IMR-90 (cell line): Measurements from ENCODE around the gene MAPKAPK2. TPM values are rescaled to one million over a fixed set of nuclear protein-coding genes. Genes with fewer than 3 reads are reported as not detected.

Experiments used
- ATAC-seq: fragments of 200-7000 bp; cut with Tn5 transposase; 2 replicates; pipeline ENCODE4 v1.9.1; 2020; ENCODE audit warnings: low read depth, mild to moderate bottlenecking, moderate library complexity
- BruUV-seq: library from RNA; stranded (reverse); fragments of 400-500 nt; replicated peaks from 2 replicates; lab custom pipeline; 2021; lab: Mats Ljungman, UMichigan
- CTCF ChIA-PET: fragments of 300-600 bp; formaldehyde crosslinking; extraction: SDS; loops from one replicate; lab custom pipeline; 2021; ENCODE audit warnings: antibody characterized with exemption; lab: Yijun Ruan, JAX
- POLR2A ChIA-PET: fragments of 300-600 bp; sonication (Branson Sonifier 250); formaldehyde crosslinking; loops from one replicate; lab custom pipeline; 2022; ENCODE audit warnings: antibody characterized with exemption; ENCODE audit not compliant: unreplicated experiment; lab: Charles Lee
- DNase-seq: peaks from one replicate; pipeline ENCODE4 v3.0.0; 2013
- H2AFZ ChIP-seq: replicated peaks from 2 replicates; pipeline ENCODE3; 2013; ENCODE audit warnings: low read length, mild to moderate bottlenecking; ENCODE audit not compliant: poor library complexity
- H2AK5ac ChIP-seq: 2 replicates; pipeline ENCODE4 v1.6.1; 2013; ENCODE audit warnings: low read depth, low read length, inconsistent platforms
- H2AK9ac ChIP-seq: replicated peaks from 2 replicates; pipeline ENCODE3; 2013; ENCODE audit warnings: mild to moderate bottlenecking, low read depth, low read length, moderate library complexity; ENCODE audit not compliant: poor library complexity
- H2BK120ac ChIP-seq: 2 replicates; pipeline ENCODE4 v1.6.1; 2013; ENCODE audit warnings: low read depth, low read length, inconsistent platforms
- H2BK15ac ChIP-seq: 3 replicates; pipeline ENCODE4 v1.6.1; 2013; ENCODE audit warnings: low read depth, low read length, inconsistent platforms
- H2BK20ac ChIP-seq: 2 replicates; pipeline ENCODE4 v1.6.1; 2013; ENCODE audit warnings: low read depth, mild to moderate bottlenecking, inconsistent platforms, low read length, moderate library complexity
- H2BK5ac ChIP-seq: 2 replicates; pipeline ENCODE4 v1.6.1; 2013; ENCODE audit warnings: mild to moderate bottlenecking, low read depth, low read length, inconsistent platforms; ENCODE audit not compliant: poor library complexity, severe bottlenecking
- H3K14ac ChIP-seq: replicated peaks from 2 replicates; pipeline ENCODE4 v1.6.1; 2013; ENCODE audit warnings: low read depth, low read length, inconsistent platforms
- H3K18ac ChIP-seq: 2 replicates; pipeline ENCODE4 v1.6.1; 2013; ENCODE audit warnings: low read depth, low read length, control low read depth
- H3K23ac ChIP-seq: 2 replicates; pipeline ENCODE4 v1.6.1; 2013; ENCODE audit warnings: low read depth, low read length, inconsistent platforms
- H3K27ac ChIP-seq: 2 replicates; pipeline ENCODE4 v1.5.1; 2013; ENCODE audit warnings: mild to moderate bottlenecking, control low read depth, low read length; ENCODE audit not compliant: insufficient read depth
- H3K27me3 ChIP-seq: 2 replicates; pipeline ENCODE4 v1.6.1; 2013; ENCODE audit warnings: low read length; ENCODE audit not compliant: control insufficient read depth, insufficient read depth
- H3K36me3 ChIP-seq: 2 replicates; pipeline ENCODE4 v1.6.1; 2013; ENCODE audit warnings: low read length, mixed read lengths; ENCODE audit not compliant: control insufficient read depth, insufficient read depth
- H3K4ac ChIP-seq: 2 replicates; pipeline ENCODE4 v1.6.1; 2013; ENCODE audit warnings: low read depth, low read length, inconsistent platforms
- H3K4me1 ChIP-seq: 2 replicates; pipeline ENCODE4 v1.6.1; 2013; ENCODE audit warnings: low read length, mixed read lengths; ENCODE audit not compliant: control insufficient read depth, insufficient read depth
- H3K4me2 ChIP-seq: 2 replicates; pipeline ENCODE4 v1.6.1; 2013; ENCODE audit warnings: low read depth, mild to moderate bottlenecking, control low read depth, low read length, moderate library complexity
- H3K4me3 ChIP-seq: 2 replicates; pipeline ENCODE4 v1.5.1; 2013; ENCODE audit warnings: low read depth, mild to moderate bottlenecking, control low read depth, low read length, moderate library complexity; ENCODE audit not compliant: insufficient read depth
- H3K56ac ChIP-seq: 2 replicates; pipeline ENCODE4 v1.6.1; 2013; ENCODE audit warnings: low read length, inconsistent platforms; ENCODE audit not compliant: insufficient read depth; ENCODE audit errors: extremely low read depth
- H3K79me1 ChIP-seq, 2 experiments: 2 replicates each; pipeline ENCODE4 v1.6.1; 2013; ENCODE audit warnings: low read length in 2 of 2, inconsistent platforms in 1 of 2, low read depth in 1 of 2
- H3K9ac ChIP-seq: 2 replicates; pipeline ENCODE4 v1.6.1; 2013; ENCODE audit warnings: low read depth, low read length, control low read depth
- H3K9me1 ChIP-seq: 2 replicates; pipeline ENCODE4 v1.6.1; 2013; ENCODE audit warnings: low read length, inconsistent platforms; ENCODE audit not compliant: insufficient read depth
- H3K9me3 ChIP-seq: 2 replicates; pipeline ENCODE4 v1.6.1; 2013; ENCODE audit warnings: low read length; ENCODE audit not compliant: control insufficient read depth, insufficient read depth
- H4K20me1 ChIP-seq: 2 replicates; pipeline ENCODE4 v1.6.1; 2013; ENCODE audit warnings: low read length, inconsistent platforms; ENCODE audit not compliant: insufficient read depth
- H4K5ac ChIP-seq: 2 replicates; pipeline ENCODE4 v1.6.1; 2013; ENCODE audit warnings: mild to moderate bottlenecking, low read depth, low read length, control low read depth
- H4K8ac ChIP-seq, 2 experiments: 2 replicates each; pipeline ENCODE4 v1.6.1; 2013; ENCODE audit warnings: low read depth in 2 of 2, low read length in 2 of 2, control low read depth in 1 of 2, inconsistent platforms in 1 of 2
- H4K91ac ChIP-seq: 2 replicates; pipeline ENCODE4 v1.6.1; 2013; ENCODE audit warnings: low read depth, low read length, inconsistent platforms; ENCODE audit not compliant: insufficient read depth
- BHLHE40 ChIP-seq: fragments of 150-350 bp; IDR thresholded peaks from 2 replicates; pipeline ENCODE4 v1.6.1; 2016; ENCODE audit warnings: mild to moderate bottlenecking, low read depth, low read length
- CEBPB ChIP-seq: IDR thresholded peaks from 2 replicates; pipeline ENCODE4 v1.6.1; 2012; ENCODE audit warnings: low read depth, low read length, improper control_type of control experiment
- CHD1 ChIP-seq: IDR thresholded peaks from 2 replicates; pipeline ENCODE4 v1.6.1; 2012; ENCODE audit warnings: low read depth, low read length, improper control_type of control experiment
- ELK1 ChIP-seq: fragments of 150-350 bp; IDR thresholded peaks from 2 replicates; pipeline ENCODE4 v1.6.1; 2016; ENCODE audit warnings: low read depth, mild to moderate bottlenecking, low read length, moderate library complexity, borderline replicate concordance
- FOS ChIP-seq: fragments of 150-350 bp; IDR thresholded peaks from 2 replicates; pipeline ENCODE4 v1.6.1; 2016; ENCODE audit warnings: low read depth, low read length
- MAFK ChIP-seq: IDR thresholded peaks from 2 replicates; pipeline ENCODE4 v1.6.1; 2012; ENCODE audit warnings: low read depth, low read length, improper control_type of control experiment
- MAZ ChIP-seq: IDR thresholded peaks from 2 replicates; pipeline ENCODE4 v1.6.1; 2012; ENCODE audit warnings: low read depth, mild to moderate bottlenecking, low read length, improper control_type of control experiment, moderate library complexity, borderline replicate concordance
- MXI1 ChIP-seq: IDR thresholded peaks from 2 replicates; pipeline ENCODE4 v1.6.1; 2012; ENCODE audit warnings: low read depth, mild to moderate bottlenecking, low read length, moderate library complexity, borderline replicate concordance
- NFE2L2 ChIP-seq: fragments of 150-350 bp; IDR thresholded peaks from 2 replicates; pipeline ENCODE4 v1.6.1; 2016; ENCODE audit warnings: low read depth, mild to moderate bottlenecking, low read length
- POLR2A ChIP-seq: IDR thresholded peaks from 2 replicates; pipeline ENCODE4 v1.6.1; 2012; ENCODE audit warnings: mild to moderate bottlenecking, low read depth, low read length
- RAD21 ChIP-seq: IDR thresholded peaks from 2 replicates; pipeline ENCODE4 v1.6.1; 2012; ENCODE audit warnings: low read length, improper control_type of control experiment
- RCOR1 ChIP-seq: IDR thresholded peaks from 2 replicates; pipeline ENCODE4 v1.6.1; 2012; ENCODE audit warnings: mild to moderate bottlenecking, low read length, improper control_type of control experiment; ENCODE audit not compliant: insufficient replicate concordance
- RFX5 ChIP-seq: IDR thresholded peaks from 2 replicates; pipeline ENCODE4 v1.8.0; 2012; ENCODE audit warnings: low read depth, mild to moderate bottlenecking, low read length, moderate library complexity
- SMC3 ChIP-seq: fragments of 150-350 bp; IDR thresholded peaks from 2 replicates; pipeline ENCODE4 v1.6.1; 2016; ENCODE audit warnings: low read depth, mild to moderate bottlenecking, antibody characterized with exemption, low read length, moderate library complexity
- USF2 ChIP-seq: fragments of 150-350 bp; IDR thresholded peaks from 2 replicates; pipeline ENCODE4 v1.6.1; 2017; ENCODE audit warnings: mild to moderate bottlenecking, antibody characterized with exemption, low read length, low read depth
- WGBS, 2 experiments: methylation state at CpG; one replicate each; pipeline versions ENCODE4 v1.1.5 to v1.1.7; 2013; ENCODE audit warnings: missing lambda C conversion rate in 2 of 2; ENCODE audit not compliant: insufficient read length in 1 of 2; ENCODE audit errors: extremely low coverage in 2 of 2; 5-methylcytosine and 5-hydroxymethylcytosine counted together
- dilution Hi-C: fragments of 300-500 bp; cut with HindIII; formaldehyde crosslinking; loops from one replicate; pipeline ENCODE4 v1.14.3; 2018; ENCODE audit warnings: low sequenced_read_pairs; ENCODE audit not compliant: unreplicated experiment
- in situ Hi-C: fragments of 300-500 bp; cut with MboI; formaldehyde crosslinking; loops from 3 replicates; pipeline ENCODE4 v1.14.3; 2019; ENCODE audit warnings: low sequenced_read_pairs, inconsistent platforms, mixed read lengths
- intact Hi-C: fragments of 100-400 bp; cut with micrococcal nuclease; formaldehyde crosslinking; loops from 2 replicates; pipeline ENCODE4 v1.10.0; 2022
- polyA plus RNA-seq, 3 experiments: library from polyadenylated mRNA; depleted of rRNA; stranded (reverse); fragments of >200 nt; gene quantifications; 2 replicates each; pipeline ENCODE4 v1.2.3, GENCODE V29; 2012; ENCODE audit warnings: low replicate concordance in 1 of 3
- total RNA-seq: library from RNA; depleted of rRNA; stranded (reverse); fragments of >200 nt; gene quantifications from 2 replicates; pipeline ENCODE4 v1.2.3, GENCODE V29; 2012
- TF ChIP-seq, protein P1 (sequence below): conservative IDR thresholded peaks from 2 replicates; pipeline ENCODE4 v1.5.1; 2012; ENCODE audit warnings: mild to moderate bottlenecking, low read depth, low read length, improper control_type of control experiment

Gene MAPKAPK2
- total and polyA plus RNA-seq, 2 of the 4 experiments (the other 2 are of a cell fraction): 56.5 to 66.4 TPM

DNA sequence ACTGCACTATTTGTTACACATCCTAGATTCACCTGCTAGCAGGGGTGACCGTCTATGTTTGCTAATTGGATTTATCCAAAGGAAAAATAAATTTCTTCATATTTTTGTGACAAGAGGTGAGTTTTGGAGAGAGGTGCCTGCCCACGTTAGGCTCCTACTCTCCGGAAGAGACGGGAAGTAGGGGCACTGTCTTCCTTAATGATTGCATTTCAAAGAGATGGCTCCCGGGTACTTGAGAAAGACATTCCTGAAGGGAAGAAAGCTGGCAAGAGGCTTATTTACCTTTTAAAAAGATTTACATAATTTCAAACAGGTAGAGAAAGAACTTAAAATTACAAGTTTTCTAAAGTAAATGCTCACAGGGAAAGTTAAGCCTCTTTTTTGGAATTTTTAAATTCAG, 67.2 kb downstream of the MAPKAPK2 start:
- no peak overlapping the region for H3K9ac ChIP-seq
- H3K4me3 ChIP-seq: no peak overlapping the region
- ATAC-seq (no peak), DNase-seq (no peak)
- WGBS, 2 experiments: 40% methylated on average over 1 of the region's 5 CpGs; no CpG with 5 or more reads in 1 of the 2 experiments
- H3K56ac ChIP-seq: no peak overlapping the region
- ChIA-PET CTCF (no interaction called here), POLR2A (no interaction called here)
- H3K9me3 ChIP-seq: no peaks in the 10 kb centered on the region; the same call in 1 of the 2 replicates
- H4K8ac ChIP-seq: no peak overlapping the region
- BruUV-seq: no TSS peak
- no peak overlapping the region for H2BK5ac ChIP-seq
- intact Hi-C loops (loop anchor here (10.0 kb wide), 1 partner anchor 323 kb away; no protein-coding TSS in a partner anchor), dilution Hi-C loops (no loop called here), in situ Hi-C loops (no loop called here)
- 0 out of 2 replicates have a peak overlapping the region, but pooled peaks have one; percentile 27 for H2AK5ac ChIP-seq
- no peak overlapping the region for H2BK20ac ChIP-seq
- H3K36me3 ChIP-seq: no peaks in the 10 kb centered on the region
- H4K20me1 ChIP-seq: no peaks in the 10 kb centered on the region
- no peak overlapping the region for H3K4ac ChIP-seq
- TF ChIP-seq SMC3 (no peak), ELK1 (no peak), RFX5 (no peak), CHD1 (no peak), RAD21 (no peak), RCOR1 (no peak), MAFK (no peak), MAZ (no peak), POLR2A (no peak), USF2 (no peak), BHLHE40 (no peak), NFE2L2 (no peak), CEBPB (no peak), FOS (no peak), MXI1 (no peak)
- TF ChIP-seq, protein P1, sequence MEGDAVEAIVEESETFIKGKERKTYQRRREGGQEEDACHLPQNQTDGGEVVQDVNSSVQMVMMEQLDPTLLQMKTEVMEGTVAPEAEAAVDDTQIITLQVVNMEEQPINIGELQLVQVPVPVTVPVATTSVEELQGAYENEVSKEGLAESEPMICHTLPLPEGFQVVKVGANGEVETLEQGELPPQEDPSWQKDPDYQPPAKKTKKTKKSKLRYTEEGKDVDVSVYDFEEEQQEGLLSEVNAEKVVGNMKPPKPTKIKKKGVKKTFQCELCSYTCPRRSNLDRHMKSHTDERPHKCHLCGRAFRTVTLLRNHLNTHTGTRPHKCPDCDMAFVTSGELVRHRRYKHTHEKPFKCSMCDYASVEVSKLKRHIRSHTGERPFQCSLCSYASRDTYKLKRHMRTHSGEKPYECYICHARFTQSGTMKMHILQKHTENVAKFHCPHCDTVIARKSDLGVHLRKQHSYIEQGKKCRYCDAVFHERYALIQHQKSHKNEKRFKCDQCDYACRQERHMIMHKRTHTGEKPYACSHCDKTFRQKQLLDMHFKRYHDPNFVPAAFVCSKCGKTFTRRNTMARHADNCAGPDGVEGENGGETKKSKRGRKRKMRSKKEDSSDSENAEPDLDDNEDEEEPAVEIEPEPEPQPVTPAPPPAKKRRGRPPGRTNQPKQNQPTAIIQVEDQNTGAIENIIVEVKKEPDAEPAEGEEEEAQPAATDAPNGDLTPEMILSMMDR: no peak
- peaks cover 14% of the 10 kb centered on the region for H3K9me1 ChIP-seq
- no peaks in the 10 kb centered on the region for H3K79me1 ChIP-seq
- no peak overlapping the region for H3K27ac ChIP-seq
- H2BK15ac ChIP-seq: no peak overlapping the region
- no peaks in the 10 kb centered on the region for H3K27me3 ChIP-seq
- H3K23ac ChIP-seq: no peak overlapping the region
- H4K5ac ChIP-seq: no peak overlapping the region
- no peak overlapping the region for H2BK120ac ChIP-seq
- no peak overlapping the region for H4K91ac ChIP-seq
- no peak overlapping the region for H3K4me2 ChIP-seq
- peaks cover 1% of the 10 kb centered on the region; the same call in 1 of the 2 replicates for H3K4me1 ChIP-seq
- no peak overlapping the region for H3K14ac ChIP-seq
- no peak overlapping the region for H2AK9ac ChIP-seq
- no peak overlapping the region for H3K18ac ChIP-seq
- H2AFZ ChIP-seq: no peak overlapping the region
